Glutamatergic neuron (in vitro differentiated cells): ENCODE measurements around the gene FHIT. TPM values are rescaled to one million over a fixed set of nuclear protein-coding genes. Genes with fewer than 3 reads are reported as not detected.

Experiments
- DNase-seq: peaks from one replicate; pipeline ENCODE4 v3.0.0; 2022
- H3K27ac Mint-ChIP-seq: one replicate; pipeline ENCODE4 v1.8.0; 2020; ENCODE audit warnings: mild to moderate bottlenecking, mixed read lengths, inconsistent platforms; ENCODE audit not compliant: unreplicated experiment
- H3K27me3 Mint-ChIP-seq: one replicate; pipeline ENCODE4 v1.8.0; 2020; ENCODE audit warnings: mild to moderate bottlenecking, moderate library complexity, mixed read lengths, inconsistent platforms; ENCODE audit not compliant: unreplicated experiment
- H3K36me3 Mint-ChIP-seq: one replicate; pipeline ENCODE4 v1.8.0; 2020; ENCODE audit warnings: mild to moderate bottlenecking, mixed read lengths, inconsistent platforms; ENCODE audit not compliant: unreplicated experiment
- H3K4me1 Mint-ChIP-seq: one replicate; pipeline ENCODE4 v1.8.0; 2020; ENCODE audit warnings: mild to moderate bottlenecking, low read depth, mixed read lengths, inconsistent platforms; ENCODE audit not compliant: unreplicated experiment
- H3K4me3 Mint-ChIP-seq: one replicate; pipeline ENCODE4 v1.8.0; 2020; ENCODE audit warnings: mild to moderate bottlenecking, mixed read lengths, inconsistent platforms; ENCODE audit not compliant: unreplicated experiment
- H3K9me3 Mint-ChIP-seq: one replicate; pipeline ENCODE4 v1.8.0; 2020; ENCODE audit warnings: mild to moderate bottlenecking, moderate library complexity, mixed read lengths, inconsistent platforms; ENCODE audit not compliant: unreplicated experiment
- CTCF ChIP-seq: fragments of 200-600 bp; sonication (generic); IDR thresholded peaks from one replicate; pipeline ENCODE4 v1.5.0; 2021; ENCODE audit not compliant: partially characterized antibody, unreplicated experiment
- total RNA-seq: library from RNA; stranded (reverse); fragmentation: NEBNext Ultra II Directional; extraction: Animal tissue kit (Norgen Biotek cat#: 25700); gene quantifications from one replicate; pipeline ENCODE4 v1.2.1, GENCODE V29; 2021; ENCODE audit not compliant: unreplicated experiment

The FHIT gene
- total RNA-seq, 1 donor from 2014 or later: 15.2 TPM

GRCh38 chr3:60887574-60887973, 363.7 kb downstream of the FHIT start:
- DNase-seq: no peak
- H3K36me3 Mint-ChIP-seq: no peaks in the 10 kb centered on the region
- no peak overlapping the region for H3K27ac Mint-ChIP-seq
- H3K4me3 Mint-ChIP-seq: no peak overlapping the region
- H3K27me3 Mint-ChIP-seq: no peaks in the 10 kb centered on the region
- H3K9me3 Mint-ChIP-seq: no peaks in the 10 kb centered on the region
- TF ChIP-seq CTCF: no peak
- H3K4me1 Mint-ChIP-seq: peaks cover 1% of the 10 kb centered on the region

- DNase-seq: no peak
- H3K27ac Mint-ChIP-seq: no peak overlapping the region
- no peak overlapping the region for H3K4me3 Mint-ChIP-seq
- peaks cover 3% of the 10 kb centered on the region for H3K9me3 Mint-ChIP-seq
- no peaks in the 10 kb centered on the region for H3K27me3 Mint-ChIP-seq
- no peaks in the 10 kb centered on the region for H3K36me3 Mint-ChIP-seq
- peaks cover 1% of the 10 kb centered on the region for H3K4me1 Mint-ChIP-seq
- TF ChIP-seq CTCF: no peak
Measured at GRCh38 chr3:60886518-60886917, 364.7 kb downstream of the FHIT start.

- no peak for TF ChIP-seq CTCF
- peaks cover 2% of the 10 kb centered on the region for H3K27me3 Mint-ChIP-seq
- H3K9me3 Mint-ChIP-seq: peaks cover 3% of the 10 kb centered on the region
- H3K27ac Mint-ChIP-seq: no peak overlapping the region
- H3K4me3 Mint-ChIP-seq: no peak overlapping the region
- DNase-seq: no peak
- H3K36me3 Mint-ChIP-seq: no peaks in the 10 kb centered on the region
- H3K4me1 Mint-ChIP-seq: no peaks in the 10 kb centered on the region
Measured at GRCh38 chr3:60884005-60884404, 367.2 kb downstream of the FHIT start.

GRCh38 chr3:60877188-60877587, 374.1 kb downstream of the FHIT start:
- DNase-seq: no peak

DNA sequence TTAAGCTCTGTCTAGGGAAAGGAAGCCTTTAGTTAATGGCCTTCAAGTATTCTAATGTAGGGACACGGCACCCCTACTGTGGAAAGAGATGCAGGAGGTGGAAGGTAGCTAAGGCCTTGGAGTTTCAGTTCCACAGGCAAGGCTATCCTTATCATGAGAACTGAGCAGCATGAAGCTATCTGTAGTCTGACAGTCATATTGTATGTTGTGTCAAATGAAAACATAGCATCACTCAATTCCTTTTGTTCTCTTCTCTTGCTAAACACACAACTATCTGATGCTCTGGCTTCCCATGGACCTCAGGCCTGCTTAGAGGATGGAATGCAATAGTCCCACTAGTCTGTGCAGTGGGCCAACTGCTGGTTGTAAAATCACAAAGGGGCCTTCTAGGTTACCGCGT, 380.9 kb downstream of the FHIT start:
- no peak for DNase-seq
- no peak for TF ChIP-seq CTCF
- H3K4me3 Mint-ChIP-seq: no peak overlapping the region
- no peaks in the 10 kb centered on the region for H3K4me1 Mint-ChIP-seq
- no peaks in the 10 kb centered on the region for H3K36me3 Mint-ChIP-seq
- H3K27me3 Mint-ChIP-seq: no peaks in the 10 kb centered on the region
- H3K27ac Mint-ChIP-seq: no peak overlapping the region
- H3K9me3 Mint-ChIP-seq: no peaks in the 10 kb centered on the region

More at GRCh38 chr3:60877188-60877587, 374.1 kb downstream of the FHIT start:
- TF ChIP-seq CTCF: no peak
- no peaks in the 10 kb centered on the region for H3K4me1 Mint-ChIP-seq
- H3K36me3 Mint-ChIP-seq: no peaks in the 10 kb centered on the region
- peaks cover 2% of the 10 kb centered on the region for H3K27me3 Mint-ChIP-seq
- H3K4me3 Mint-ChIP-seq: no peak overlapping the region
- peaks cover 6% of the 10 kb centered on the region for H3K9me3 Mint-ChIP-seq
- no peak overlapping the region for H3K27ac Mint-ChIP-seq
